ENCODE data around the gene PRSS57. TPM values are rescaled to one million over a fixed set of nuclear protein-coding genes. Genes with fewer than 3 reads are reported as not detected.

PRSS57 gene
- polyA plus RNA-seq, 1 donor (not counting 4 experiments of a cell fraction or from before 2014, with no cell fraction given) = not detected

DNA sequence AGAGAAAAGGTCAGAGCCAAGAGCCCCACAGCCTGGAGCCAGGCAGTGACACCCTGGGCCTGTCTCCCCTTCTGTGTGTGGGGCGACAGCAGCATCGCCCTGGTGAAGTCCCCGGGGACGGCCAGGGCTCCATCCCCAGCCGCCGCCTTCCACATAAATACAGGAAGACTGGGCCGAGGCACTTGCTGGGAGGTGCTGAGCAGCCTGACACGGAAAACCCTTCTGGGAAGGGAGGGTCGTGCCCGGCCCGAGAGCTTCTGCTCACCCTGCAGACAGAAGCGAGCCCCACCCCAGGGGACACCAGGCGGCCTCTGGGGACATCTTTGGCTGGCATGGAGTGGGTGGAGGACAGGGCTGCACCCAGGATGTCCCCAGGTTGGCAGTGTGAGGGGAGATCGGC, 50.5 kb downstream of the PRSS57 start:
- Histone ChIP-seq H3K9me1 (ENCODE audit: control insufficient read depth, extremely low read depth, insufficient read depth, low read length) (no peaks in the 10 kb centered on the region), H4K20me1 (ENCODE audit: control insufficient read depth, extremely low read depth, insufficient read depth, low read length) (peaks cover 3% of the 10 kb centered on the region), H3K4me2 (ENCODE audit: control insufficient read depth, extremely low read depth, insufficient read depth, low read depth, low read length) (no peak overlapping the region), H3K4me3 (ENCODE audit: control insufficient read depth in 2 of 3, extremely low read depth in 1 of 3, insufficient read depth in 2 of 3, low read depth in 1 of 3, low read length in 3 of 3) (no peak overlapping the region), H3K79me2 (ENCODE audit: control insufficient read depth, insufficient read depth, low read length) (peaks cover 4% of the 10 kb centered on the region), H3K9ac (ENCODE audit: control insufficient read depth, extremely low read depth, insufficient read depth, low read length) (no peak overlapping the region), H3K9me3 (ENCODE audit: control insufficient read depth, low read depth, low read length) (no peaks in the 10 kb centered on the region), H3K36me3 (ENCODE audit: control insufficient read depth in 2 of 2, extremely low read depth in 1 of 2, insufficient read depth in 2 of 2, low read length in 2 of 2) (peaks cover 9 to 19% of the 10 kb centered on the region in 2 experiments), H3K4me1 (ENCODE audit: control insufficient read depth, extremely low read depth, insufficient read depth, low read length) (peaks cover 4% of the 10 kb centered on the region), H3K27ac (ENCODE audit: control insufficient read depth, insufficient read depth, low read length) (no peak overlapping the region), H2AFZ (ENCODE audit: control insufficient read depth, low read length) (no peak overlapping the region), H3K27me3 (ENCODE audit: control insufficient read depth, extremely low read depth, insufficient read depth, low read length) (no peaks in the 10 kb centered on the region)
- no peak for TF ChIP-seq EZH2 (IDR thresholded peaks at IDR 0.05; ENCODE audit: low read length)
- TF ChIP-seq, protein P1, sequence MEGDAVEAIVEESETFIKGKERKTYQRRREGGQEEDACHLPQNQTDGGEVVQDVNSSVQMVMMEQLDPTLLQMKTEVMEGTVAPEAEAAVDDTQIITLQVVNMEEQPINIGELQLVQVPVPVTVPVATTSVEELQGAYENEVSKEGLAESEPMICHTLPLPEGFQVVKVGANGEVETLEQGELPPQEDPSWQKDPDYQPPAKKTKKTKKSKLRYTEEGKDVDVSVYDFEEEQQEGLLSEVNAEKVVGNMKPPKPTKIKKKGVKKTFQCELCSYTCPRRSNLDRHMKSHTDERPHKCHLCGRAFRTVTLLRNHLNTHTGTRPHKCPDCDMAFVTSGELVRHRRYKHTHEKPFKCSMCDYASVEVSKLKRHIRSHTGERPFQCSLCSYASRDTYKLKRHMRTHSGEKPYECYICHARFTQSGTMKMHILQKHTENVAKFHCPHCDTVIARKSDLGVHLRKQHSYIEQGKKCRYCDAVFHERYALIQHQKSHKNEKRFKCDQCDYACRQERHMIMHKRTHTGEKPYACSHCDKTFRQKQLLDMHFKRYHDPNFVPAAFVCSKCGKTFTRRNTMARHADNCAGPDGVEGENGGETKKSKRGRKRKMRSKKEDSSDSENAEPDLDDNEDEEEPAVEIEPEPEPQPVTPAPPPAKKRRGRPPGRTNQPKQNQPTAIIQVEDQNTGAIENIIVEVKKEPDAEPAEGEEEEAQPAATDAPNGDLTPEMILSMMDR (optimal IDR thresholded peaks at IDR 0.05 in 1 of 3, IDR thresholded peaks at IDR 0.05 in 1 of 3, conservative IDR thresholded peaks at IDR 0.05 in 1 of 3; ENCODE audit: extremely low read depth in 1 of 3, insufficient read depth in 2 of 3, low read length in 3 of 3) = no peak
- FAIRE-seq = no peak
- DNase-seq (ENCODE audit: low read depth, low spot score) = no peak
- dilution Hi-C loops (cut with MboI; ENCODE audit: extremely low pct_ligation_motif_present, low sequenced_read_pairs) = no loop called here

DNA sequence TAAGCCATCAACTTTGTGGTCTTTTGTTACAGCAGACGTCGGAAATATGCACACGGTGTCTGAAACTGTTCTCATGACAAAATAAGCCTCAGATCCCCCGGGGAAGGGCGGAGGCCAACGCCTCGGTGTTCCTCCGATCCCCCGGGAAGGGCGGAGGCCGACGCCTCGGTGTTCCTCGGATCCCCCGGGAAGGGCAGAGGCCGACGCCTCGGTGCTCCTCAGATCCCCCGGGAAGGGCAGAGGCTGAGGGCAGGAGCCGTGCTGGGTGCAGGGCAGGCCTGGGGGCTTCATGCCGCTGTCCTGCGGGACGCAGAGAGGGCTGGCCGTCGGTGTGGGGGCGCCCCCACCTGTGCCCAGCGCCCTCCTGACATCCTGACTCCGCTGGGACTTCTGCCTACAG, 50.9 kb downstream of the PRSS57 start:
- Histone ChIP-seq H3K4me1 (ENCODE audit: control insufficient read depth, extremely low read depth, insufficient read depth, low read length) (peaks cover 4% of the 10 kb centered on the region), H3K27me3 (ENCODE audit: control insufficient read depth, extremely low read depth, insufficient read depth, low read length) (no peaks in the 10 kb centered on the region), H2AFZ (ENCODE audit: control insufficient read depth, low read length) (no peak overlapping the region), H4K20me1 (ENCODE audit: control insufficient read depth, extremely low read depth, insufficient read depth, low read length) (peaks cover 3% of the 10 kb centered on the region), H3K36me3 (ENCODE audit: control insufficient read depth in 2 of 2, extremely low read depth in 1 of 2, insufficient read depth in 2 of 2, low read length in 2 of 2) (peaks cover 9 to 19% of the 10 kb centered on the region in 2 experiments), H3K9me3 (ENCODE audit: control insufficient read depth, low read depth, low read length) (no peaks in the 10 kb centered on the region), H3K27ac (ENCODE audit: control insufficient read depth, insufficient read depth, low read length) (no peak overlapping the region), H3K4me3 (ENCODE audit: control insufficient read depth in 2 of 3, extremely low read depth in 1 of 3, insufficient read depth in 2 of 3, low read depth in 1 of 3, low read length in 3 of 3) (no peak overlapping the region), H3K9me1 (ENCODE audit: control insufficient read depth, extremely low read depth, insufficient read depth, low read length) (no peaks in the 10 kb centered on the region), H3K9ac (ENCODE audit: control insufficient read depth, extremely low read depth, insufficient read depth, low read length) (no peak overlapping the region), H3K4me2 (ENCODE audit: control insufficient read depth, extremely low read depth, insufficient read depth, low read depth, low read length) (no peak overlapping the region), H3K79me2 (ENCODE audit: control insufficient read depth, insufficient read depth, low read length) (peaks cover 2% of the 10 kb centered on the region)
- dilution Hi-C loops (cut with MboI; ENCODE audit: extremely low pct_ligation_motif_present, low sequenced_read_pairs) = no loop called here
- no peak for TF ChIP-seq EZH2 (IDR thresholded peaks at IDR 0.05; ENCODE audit: low read length)
- TF ChIP-seq, protein P1 (optimal IDR thresholded peaks at IDR 0.05 in 1 of 3, IDR thresholded peaks at IDR 0.05 in 1 of 3, conservative IDR thresholded peaks at IDR 0.05 in 1 of 3; ENCODE audit: extremely low read depth in 1 of 3, insufficient read depth in 2 of 3, low read length in 3 of 3) = no peak
- DNase-seq (ENCODE audit: low read depth, low spot score) (no peak), FAIRE-seq (no peak)

Measured in keratinocyte (primary cell).